ENCODE data around the gene OTUD5.

Gene OTUD5

DNA sequence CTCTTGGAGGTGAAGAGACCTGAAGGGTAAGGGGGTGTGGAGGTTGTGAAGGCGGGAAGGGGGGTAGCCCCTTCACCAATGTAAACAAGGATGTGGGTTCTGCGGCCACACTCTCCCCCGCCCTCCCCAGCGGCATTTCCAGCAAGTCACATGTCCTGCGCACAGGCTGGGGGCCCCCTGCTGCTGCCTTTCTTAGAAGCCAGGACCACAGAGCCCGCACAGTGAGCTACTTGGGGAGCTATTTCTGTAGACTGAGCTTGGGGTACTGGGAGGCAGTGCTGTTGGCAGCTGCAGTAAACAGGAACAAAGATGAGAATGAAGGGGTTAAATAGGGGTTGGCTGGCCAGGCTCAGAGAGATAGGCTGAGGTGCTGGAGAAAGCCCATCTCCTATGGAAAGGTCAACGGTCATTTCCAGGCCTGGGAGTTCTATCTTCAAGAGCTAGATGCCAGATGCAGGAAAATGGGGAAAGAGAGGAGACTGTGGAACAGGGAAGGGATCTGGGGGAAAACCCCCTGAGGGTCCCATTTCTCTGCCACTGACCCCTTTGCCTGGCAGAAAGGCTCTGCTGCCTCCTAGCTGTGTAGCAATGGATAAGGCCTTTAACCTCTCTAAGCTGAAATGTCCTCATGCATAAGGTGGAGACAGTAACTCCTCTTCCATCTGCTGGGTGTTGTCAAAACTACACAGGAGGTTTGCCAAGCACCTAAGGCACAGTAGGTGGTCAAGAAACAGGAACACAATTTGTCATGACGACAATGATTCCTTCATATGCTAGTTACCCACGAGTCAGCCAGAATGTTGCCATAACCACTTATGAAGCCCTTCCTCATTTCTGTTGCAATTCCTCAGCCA lies 20.1 kb downstream of the OTUD5 start:
- peak; percentile 77 for DNase-seq

DNA sequence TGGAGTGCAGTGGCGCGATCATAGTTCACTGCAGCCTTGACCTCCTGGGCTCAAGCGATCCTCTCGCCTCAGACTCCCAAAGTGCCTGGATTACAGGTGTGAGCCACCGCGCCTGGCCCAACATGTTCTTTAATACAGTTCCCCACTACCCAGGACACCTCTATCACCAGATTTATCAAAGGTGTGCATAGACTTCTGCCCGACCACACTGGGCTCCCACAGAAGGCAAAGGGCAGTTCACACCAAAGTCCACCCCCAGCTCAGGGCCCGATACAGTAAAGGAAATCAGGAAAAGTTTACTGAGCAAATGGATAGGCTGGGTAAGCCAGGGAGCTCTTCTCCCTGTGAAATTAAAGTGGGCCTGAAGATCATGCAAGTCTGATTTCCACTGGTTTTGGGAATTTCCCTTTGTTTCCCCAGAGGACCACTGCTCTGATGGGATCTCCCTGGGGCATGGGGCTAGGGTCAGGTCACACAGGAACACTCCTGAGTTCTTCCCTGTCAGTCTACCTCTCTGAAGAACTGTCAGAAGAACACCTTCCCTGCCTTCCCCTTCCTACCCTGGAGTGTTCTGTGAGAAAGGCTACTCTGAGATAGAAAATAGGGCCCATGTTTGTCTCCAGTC lies 20.9 kb downstream of the OTUD5 start:
- no peak for DNase-seq

DNA sequence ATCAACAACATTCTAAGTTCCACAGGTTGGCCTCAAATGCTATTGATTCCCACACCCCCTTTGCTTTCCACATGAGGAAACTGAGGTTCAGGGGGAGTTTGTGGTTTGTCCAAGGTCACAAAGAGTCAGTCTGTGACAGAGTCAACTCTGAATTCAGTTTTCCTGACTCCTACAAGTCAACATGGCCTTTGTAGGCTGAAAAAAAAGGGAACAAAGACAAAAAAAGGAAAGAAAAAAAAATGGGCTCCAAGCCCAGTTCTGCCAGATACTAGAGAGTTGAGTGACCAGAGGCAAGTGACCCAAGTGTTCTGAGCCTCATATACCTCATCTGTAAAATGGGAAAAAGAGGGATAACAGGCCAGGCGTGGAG lies 22.1 kb downstream of the OTUD5 start:
- no peak for DNase-seq

DNA sequence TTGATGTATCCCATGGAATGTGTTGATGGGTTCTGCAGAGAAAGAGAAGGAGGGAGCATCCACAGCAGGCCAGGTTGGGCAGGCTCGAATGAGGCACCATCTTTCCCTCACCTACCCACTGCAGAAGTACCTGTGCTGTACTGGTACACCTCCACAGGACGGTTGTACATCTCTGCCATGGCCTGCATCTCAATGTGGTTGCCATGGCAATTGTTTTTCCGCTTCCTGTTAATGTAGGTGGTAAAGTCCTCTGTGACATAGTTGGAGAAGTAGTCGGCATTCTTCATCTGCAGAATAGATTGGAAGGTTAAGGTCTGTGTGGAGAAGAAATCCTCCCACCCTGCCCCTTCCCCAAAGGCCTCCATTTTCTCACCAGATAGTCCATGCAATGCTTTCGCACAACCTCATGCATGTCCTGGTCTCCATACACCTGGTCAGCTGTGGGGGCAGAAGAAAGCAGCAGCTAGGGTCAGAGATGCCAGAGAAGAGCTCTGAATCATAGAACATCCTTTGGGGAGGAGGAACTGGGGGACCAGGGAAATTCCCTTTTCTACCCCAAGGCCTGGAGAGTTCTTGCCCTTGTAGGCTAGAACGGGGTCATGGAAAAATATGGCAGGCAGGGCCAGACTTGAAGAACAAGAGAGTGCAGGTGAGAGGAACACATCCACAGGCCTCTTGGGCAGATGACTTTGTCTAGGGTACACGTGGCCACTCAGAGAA lies 22.7 kb downstream of the OTUD5 start:
- no peak for DNase-seq

DNA sequence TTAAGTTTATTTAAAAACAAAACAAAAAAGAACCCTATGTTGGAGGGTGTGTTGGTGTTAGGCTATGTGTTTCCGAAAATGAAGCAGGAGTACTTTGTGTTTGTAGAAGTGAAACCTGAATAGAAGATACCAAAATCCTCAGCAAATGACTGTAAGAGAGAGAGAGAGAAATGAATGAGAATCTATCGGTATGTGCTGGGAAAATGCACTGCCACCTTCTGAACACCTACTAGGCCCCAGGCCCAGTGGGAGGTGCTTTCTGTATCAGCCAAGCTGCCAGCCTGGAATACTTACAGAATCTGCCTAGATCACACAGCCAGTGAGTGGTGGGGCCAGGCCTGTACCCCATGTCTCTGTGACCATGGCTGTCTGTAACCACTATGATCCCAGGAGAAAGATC lies 23.6 kb downstream of the OTUD5 start:
- DNase-seq: no peak

DNA sequence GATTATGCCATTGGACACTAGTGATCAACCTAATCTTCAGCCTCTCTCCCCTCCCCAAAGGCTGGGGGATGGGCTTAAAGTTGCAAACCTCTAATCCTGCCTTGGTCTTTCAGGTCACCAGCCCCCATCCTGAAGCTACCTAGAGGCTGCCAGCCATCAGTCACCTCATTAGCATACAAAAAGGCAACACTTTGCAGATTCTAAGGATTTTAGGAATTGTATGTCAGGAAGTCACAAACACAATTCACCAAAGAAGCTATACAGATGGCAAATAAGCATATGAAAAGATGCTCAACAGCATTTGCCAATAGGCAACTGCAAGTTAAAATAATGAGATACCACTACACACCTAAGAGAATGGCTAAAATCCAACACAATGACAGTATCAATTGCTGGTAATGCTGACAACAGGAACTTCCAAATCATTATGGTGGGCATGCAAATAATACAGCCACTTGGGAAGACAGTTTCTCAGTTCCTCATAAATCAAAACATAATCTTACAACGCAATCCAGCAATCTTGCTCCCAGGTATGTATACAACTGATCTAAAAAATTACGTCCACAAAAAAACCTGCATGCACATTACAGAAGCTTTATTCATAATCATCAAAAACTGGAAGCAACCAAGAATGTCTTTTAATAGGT lies 29.5 kb downstream of the OTUD5 start:
- no peak for DNase-seq

DNA sequence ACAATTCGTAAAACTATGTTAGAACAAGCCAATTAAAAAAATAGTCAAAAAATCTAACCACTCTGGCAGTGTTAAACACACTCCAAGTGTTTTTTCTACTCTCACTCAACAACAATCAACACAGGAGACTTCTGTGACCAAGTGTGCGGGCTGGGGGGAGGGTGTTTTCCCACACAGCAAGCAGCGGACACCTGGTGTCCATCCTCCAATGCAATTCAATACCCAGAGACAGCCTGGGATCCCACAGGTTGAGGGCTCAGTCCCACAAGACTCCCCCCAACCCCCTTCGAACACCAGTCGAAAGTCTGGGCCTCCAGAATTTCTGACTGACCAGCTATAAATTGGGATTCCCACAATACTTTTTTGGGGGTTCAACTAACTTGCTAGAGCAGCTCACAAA lies 30.3 kb downstream of the OTUD5 start:
- DNase-seq: no peak

DNA sequence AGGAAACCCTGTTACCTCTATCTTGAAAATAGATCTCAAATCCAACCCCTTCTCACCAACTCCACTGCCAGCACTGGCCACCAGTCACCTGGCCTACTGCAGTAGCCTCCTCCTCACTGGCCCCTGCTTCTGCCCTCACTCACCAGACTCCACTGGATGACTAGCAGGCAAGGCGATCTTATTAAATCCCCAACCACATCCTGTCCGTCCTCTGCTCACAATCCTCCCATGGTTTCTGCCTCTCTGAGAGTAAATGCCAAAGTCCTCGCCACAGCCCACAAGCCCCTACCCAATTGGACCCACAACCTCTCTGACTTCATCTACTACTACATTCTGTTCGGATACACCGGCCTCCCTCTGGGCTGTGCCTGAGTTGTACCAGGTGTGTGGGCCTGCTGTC lies 33.1 kb downstream of the OTUD5 start:
- DNase-seq: no peak

DNA sequence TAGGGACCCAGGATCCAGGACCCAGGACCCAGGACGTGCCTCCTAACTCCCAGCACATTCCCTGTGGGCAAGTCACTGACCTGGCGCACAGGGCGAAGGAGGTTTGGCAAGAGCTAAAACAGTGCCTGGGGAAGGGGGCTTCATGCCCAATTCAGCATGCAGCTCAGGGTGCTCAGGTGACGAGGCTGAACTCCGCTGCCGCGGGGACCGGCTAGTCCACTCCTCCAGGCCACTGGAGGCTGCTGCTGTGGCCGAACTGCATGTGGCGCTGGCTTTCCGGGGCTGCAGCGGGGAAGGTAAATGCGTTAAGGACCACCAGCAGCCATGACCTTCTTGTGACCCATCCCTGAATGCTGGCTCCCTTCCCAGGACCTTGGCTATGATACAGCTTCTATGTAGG lies 33.6 kb downstream of the OTUD5 start:
- no peak for DNase-seq

DNA sequence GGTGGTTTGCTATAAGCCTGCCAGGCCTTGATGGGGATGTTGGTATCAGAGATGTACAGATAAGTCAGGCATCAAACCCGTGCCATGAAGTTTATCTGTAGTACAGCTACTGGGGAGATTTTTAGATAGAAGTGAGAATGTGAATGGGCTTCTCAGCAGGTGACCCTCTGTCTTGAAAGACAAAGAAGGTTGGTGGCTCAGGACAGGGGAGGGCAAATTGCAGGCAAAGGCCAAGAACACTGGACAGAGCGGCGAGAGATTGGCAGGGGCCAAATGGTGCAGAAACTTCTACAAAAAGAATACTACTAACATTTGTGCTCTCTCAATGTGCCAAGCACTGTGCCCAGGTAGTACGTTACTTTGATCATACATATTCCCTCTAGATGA lies 36.7 kb downstream of the OTUD5 start:
- no peak for DNase-seq

DNA sequence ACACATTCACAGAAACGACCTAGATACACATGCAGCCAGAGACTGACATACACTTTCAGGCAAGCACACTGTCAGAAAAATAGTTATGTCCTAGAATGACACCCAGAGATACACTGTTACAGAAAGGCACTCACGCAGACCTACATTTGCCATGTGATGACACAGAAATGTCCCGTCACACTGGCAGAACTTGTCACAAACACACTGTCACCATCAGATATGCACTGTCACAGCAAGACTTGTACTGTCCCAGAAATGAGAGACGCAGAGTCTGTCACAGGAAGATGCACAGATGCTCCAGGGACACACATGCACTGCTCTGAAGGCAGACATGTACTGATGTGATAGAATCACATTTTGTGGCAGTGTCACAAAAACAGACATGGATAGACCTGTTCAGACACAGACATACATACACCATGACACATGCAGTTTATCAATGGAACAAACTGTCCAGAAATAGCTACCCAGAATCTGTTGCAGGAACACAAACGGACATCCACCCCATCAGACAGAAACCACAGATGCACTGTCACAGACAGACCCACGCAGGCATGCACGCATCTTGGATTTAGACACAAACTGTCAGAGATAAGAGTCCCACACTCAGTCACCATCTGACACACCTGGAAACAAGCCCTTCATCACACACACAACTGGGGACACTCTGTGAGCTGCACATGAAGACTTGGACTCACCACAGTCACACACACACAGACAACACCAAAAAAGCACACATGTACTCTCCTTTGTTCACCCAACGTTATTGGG lies 37.3 kb downstream of the OTUD5 start:
- DNase-seq: no peak

DNA sequence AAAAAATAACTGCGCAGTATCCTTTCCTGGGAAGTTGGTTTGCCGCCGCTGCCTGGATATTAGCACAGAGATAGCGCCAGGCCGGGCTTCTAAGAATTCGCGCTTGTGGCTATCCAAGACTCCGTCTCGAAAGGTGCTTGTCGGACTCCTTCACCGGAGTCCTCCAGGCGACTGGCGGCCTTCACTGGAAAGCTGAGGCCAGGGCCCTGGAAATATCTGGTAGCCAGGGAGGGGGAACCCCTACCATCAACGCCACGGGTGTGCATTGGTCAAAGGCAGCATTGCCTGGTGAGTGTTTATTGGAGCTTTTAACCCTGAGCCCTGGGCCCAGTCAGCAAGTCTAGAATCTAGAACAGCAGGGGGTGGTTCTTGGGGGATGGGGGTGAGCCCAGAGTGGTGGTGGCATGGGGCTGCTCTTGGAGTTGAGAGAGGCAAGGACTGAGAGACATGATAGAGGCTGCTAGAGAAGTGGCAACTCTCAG lies 38.0 kb downstream of the OTUD5 start:
- DNase-seq: no peak

DNA sequence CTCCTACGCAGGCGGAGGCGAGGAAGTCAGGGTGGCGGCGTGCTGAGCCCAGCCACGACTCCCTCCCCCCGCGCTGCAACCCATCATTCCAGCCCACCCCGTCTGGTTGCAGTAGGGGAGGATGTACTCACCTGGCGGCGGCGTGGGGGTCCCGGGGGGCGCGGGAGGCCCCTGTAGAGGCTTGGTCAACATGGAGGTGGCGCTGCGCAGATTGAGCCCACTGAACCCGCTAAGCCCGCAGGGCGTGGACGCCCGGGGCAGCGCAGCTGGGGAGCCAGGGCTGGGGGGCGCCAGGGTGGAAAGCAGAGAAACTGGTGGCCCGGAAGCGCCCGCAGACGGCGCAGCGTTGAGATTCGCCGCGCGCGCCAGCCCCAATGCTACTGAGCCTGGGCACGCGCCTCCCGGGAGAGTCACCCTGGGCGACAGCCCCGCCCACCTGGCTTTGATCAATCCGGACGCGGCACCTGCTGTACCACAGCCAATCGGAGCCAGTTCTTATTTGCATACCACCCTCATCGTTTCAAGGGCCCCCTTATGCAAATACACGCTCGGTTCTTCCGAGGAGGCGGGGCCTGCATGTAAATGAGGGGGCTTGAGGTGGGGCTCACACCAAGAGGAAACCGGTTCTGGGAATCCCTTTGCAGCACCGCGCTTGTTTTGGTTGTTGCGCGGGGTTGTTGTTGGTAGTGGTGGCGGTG lies 38.6 kb downstream of the OTUD5 start, which contains the start of gene PIM2:
Gene PIM2, minus strand, starts transcription at position 382 of the 698 bp plus-strand sequence. Its CDS starts 190 bp downstream, at position 192.
- DNase-seq: peak; percentile 81

DNA sequence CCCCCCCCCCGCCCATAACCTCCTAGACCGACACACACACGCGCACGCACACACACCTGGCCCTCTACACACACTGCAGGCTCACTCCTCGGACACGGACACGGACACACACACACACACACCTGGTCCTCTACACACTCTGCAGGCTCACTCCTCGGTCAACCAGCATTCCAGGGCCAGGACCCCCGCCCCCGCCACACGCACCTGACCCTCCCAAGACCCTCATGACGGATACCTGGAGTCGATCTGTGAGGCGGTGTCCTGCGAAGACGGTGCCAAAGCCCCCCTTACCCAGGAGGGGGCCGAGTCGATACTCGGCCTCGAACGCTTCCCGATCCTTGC lies 39.1 kb downstream of the OTUD5 start:
- DNase-seq: no peak

DNA sequence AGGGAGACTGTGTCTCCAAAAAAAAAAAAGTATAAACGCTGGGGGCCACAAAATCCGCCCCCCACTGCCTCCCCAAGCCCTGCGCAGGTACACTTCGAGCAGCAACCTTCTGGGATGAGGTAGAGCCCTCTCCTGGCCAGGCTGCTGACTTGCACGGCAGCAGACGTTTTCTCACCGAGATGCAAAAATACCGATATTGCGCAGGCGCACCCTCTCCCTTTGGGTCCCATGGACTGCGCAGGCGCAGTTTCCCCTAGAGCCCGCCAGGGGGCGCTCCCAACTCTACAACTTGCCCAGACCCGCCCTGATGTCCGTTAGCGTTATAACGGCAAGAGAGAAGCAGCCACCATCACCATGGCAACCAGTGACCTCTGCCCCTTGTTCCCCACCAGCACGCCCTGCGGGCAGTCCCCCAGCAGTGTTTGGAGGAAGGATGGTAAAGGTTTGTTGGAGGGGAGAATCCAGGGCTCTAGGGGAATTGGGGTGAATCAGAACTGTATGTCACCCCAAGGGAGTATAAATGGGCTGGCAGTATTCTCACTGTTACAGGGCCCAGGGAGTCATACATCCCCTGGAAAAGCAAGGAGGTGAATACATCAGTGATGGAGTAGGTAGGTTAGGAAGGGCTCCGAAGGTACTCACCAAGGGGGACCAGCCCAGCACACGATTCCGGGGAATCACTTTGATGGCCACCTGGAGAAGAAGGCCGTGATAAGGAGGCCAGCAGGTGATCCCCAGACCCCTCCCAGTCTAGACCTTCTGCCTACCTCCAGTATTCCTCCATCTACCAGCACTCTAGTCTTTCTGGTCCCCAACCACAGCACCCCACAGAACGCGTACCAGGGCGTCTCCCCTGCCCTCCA lies 40.0 kb downstream of the OTUD5 start:
- peak; percentile 76 for DNase-seq

DNA sequence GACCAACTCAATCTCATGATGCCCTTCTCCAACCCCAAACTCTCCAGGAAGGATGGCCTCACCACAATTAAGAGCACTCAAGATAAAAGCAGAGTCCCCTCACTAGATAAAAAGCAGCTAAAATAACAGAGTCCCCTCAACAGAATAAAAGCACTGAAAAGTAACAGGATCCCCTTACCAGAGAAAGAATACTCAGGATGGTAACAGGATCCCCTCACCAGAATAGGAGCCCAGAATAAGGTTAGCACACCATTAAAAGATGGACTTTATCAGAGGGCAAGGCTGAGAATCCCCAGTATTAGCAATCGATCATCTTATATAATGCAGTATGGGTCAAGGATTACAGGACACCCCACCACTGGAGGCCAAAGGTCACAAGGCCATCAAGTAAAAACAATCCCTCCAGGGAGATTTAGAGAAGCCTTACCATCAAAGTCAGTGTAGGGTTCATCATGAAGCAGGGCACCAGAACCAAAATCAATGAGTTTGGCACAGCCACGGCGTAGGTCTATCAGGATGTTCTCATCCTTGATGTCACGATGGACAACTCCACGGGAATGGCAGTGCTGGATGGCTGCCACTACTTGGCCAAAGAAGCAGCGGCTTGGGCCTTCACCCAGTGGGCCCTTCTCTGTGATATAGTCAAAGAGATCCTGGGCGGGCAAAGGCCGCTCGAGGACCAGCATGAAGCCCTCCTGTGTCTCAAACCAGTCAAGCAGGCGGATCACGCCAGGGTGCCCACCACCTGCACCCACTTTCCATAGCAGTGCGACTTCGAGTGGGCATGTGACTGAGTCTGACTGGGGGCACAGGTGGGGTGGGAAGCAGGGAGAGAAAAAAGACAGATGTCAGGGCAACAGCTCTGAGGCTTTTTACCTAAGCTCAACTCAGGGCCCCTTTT lies 42.6 kb downstream of the OTUD5 start:
- no peak for DNase-seq

DNA sequence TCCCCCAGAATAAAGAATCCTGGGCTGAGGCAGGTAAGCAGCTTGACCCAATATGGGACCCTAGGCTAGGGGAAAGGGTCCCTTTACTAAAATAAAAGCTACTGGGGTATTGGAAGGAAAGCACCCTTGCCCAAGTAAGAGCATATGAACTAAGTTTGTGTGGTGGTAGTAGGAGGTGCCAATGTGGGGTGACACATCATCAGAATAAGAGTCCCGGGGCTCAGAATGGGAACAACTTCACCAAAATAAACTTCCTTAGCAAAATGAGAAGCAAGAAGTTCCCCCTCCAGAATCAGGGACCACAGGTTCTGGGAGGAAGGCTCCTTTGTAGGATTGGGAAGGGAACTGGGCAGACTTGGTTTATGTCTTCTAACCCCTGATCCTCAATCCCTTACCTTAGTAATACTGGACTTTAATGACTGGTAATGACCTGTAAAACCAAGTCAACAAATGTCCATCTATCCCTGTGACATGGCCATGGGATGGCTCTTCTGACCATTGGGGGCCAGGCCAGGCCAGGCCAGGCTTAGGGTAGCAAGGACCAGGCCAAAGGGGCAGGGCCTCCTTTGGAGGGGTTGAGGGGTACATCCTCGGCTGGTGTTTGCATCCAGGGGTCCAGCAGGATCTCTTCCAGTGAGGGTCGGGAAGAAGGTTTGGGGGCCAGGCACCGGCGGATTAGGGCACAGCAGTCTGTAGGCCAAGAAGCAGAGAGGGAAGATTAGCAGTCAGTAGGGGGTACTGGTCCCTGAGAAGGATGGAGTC lies 43.6 kb downstream of the OTUD5 start:
- no peak for DNase-seq

DNA sequence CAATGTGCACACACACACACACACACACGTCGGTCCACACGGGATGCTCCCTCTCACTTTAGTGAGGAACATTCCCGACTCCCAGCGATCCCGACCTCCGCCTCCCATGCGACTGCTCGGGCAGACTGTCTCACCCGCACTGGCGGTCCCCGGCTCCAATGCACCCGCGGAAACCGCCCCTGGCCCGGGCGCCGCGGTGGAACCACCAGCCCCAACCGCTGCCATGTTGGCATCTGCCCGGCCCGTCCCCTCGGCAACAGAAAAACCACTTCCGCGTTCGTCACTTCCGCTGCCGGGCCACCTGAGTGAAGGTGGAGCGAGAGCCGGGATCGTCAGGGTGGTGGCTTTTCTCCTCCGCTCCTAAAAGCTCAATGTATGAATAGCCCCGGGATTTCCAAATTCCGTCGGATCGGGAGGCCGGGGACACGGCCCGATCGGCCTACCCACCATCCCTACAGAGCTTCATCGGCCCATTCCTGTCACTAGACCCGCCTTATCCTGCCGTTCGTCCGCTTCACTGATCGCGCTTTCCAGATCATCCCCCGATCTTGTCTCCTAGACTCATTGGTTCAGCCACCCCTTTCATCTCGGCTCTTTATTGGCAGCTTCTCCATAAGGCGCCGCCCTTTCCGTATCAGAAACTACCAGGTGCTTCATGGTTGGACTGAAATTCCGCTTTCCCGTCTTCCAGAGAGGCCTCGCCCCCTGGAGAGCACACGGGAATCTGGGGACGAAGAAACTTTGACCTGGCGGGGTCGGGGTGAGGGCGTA lies 45.8 kb downstream of the OTUD5 start, which contains the start of gene SLC35A2:
Gene SLC35A2, minus strand, starts transcription at position 235 of the 771 bp plus-strand sequence. Its CDS starts 10 bp downstream, at position 225.
- peak; percentile 84 for DNase-seq
